22Rv1 (cell line): ENCODE measurements around the gene ATXN1.

ENCODE experiments used
- ZFX ChIP-seq: fragments of 450-650 bp; IDR thresholded peaks from 2 replicates; pipeline ENCODE4 v1.6.1; 2017; ENCODE audit warnings: antibody characterized with exemption, borderline replicate concordance
- TF ChIP-seq, protein P1 (sequence below): fragments of 450-650 bp; IDR thresholded peaks from 2 replicates; pipeline ENCODE4 v1.5.1; 2017; ENCODE audit warnings: mild to moderate bottlenecking

DNA sequence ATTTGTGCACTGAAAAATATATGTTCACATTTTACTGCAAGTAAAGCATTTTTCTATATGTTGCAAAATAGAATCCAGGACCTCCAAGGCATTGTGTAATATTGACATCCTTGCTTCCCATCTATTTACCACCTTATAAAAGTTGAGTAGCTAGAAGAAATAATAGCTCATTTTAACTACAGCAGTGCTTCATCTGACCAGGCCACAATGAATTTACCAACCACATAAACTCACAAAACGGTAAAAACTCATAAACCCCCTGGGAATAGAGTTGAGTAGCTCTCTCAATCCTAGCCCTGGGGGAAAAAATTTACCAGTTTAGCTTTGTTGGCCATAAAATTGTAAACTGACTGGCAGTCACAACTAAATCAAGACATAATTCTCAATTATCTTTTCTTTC lies 3.9 kb downstream of the ATXN1 start:
- TF ChIP-seq, protein P1, sequence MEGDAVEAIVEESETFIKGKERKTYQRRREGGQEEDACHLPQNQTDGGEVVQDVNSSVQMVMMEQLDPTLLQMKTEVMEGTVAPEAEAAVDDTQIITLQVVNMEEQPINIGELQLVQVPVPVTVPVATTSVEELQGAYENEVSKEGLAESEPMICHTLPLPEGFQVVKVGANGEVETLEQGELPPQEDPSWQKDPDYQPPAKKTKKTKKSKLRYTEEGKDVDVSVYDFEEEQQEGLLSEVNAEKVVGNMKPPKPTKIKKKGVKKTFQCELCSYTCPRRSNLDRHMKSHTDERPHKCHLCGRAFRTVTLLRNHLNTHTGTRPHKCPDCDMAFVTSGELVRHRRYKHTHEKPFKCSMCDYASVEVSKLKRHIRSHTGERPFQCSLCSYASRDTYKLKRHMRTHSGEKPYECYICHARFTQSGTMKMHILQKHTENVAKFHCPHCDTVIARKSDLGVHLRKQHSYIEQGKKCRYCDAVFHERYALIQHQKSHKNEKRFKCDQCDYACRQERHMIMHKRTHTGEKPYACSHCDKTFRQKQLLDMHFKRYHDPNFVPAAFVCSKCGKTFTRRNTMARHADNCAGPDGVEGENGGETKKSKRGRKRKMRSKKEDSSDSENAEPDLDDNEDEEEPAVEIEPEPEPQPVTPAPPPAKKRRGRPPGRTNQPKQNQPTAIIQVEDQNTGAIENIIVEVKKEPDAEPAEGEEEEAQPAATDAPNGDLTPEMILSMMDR: no peak
- no peak for TF ChIP-seq ZFX
